Measurements from ENCODE around the gene TMEM119. TPM values are rescaled to one million over a fixed set of nuclear protein-coding genes. Genes with fewer than 3 reads are reported as not detected.
A peak's percentile ranks its signal among the peaks of the same experiment; 100 is the strongest.

The TMEM119 gene
- total RNA-seq, 4 donors from 2014 or later: 9.0 to 48.8 (median 42.3) TPM

- Histone ChIP-seq H3K27ac (peak overlapping the region in 3 of 4 donors; percentile 51 to 79 (median 63)), H3K36me3 (peaks cover 0 to 34% (median 0%) of the 10 kb centered on the region in 3 donors), H3K4me1 (peaks cover 0 to 69% (median 28%) of the 10 kb centered on the region in 4 donors), H3K4me3 (no peak overlapping the region), H3K27me3 (no peaks in the 10 kb centered on the region), H3K9me3 (no peaks in the 10 kb centered on the region)
- DNase-seq (ENCODE audit: low spot score in 2 of 2): peak in 1 of 2 donors; percentile 46
- 32 to 37% methylated on average over 18 of the region's 18 CpGs for WGBS, 2 donors
- TF ChIP-seq POLR2A (IDR thresholded peaks at IDR 0.05) (no peak), EP300 (IDR thresholded peaks at IDR 0.05) (peak in 1 of 2 donors; percentile 75)
Measured at GRCh38 chr12:108643941-108644810, 46.3 kb upstream of the TMEM119 start.

GRCh38 chr12:108642899-108643654 is 45.2 kb upstream of the TMEM119 start:
- Histone ChIP-seq H3K4me1 (peaks cover 0 to 78% (median 39%) of the 10 kb centered on the region in 4 donors), H3K4me3 (no peak overlapping the region), H3K36me3 (peaks cover 0 to 23% (median 0%) of the 10 kb centered on the region in 3 donors), H3K27me3 (no peaks in the 10 kb centered on the region), H3K9me3 (no peaks in the 10 kb centered on the region), H3K27ac (peak overlapping the region in 2 of 4 donors; percentile 51 to 79)
- no peak for TF ChIP-seq CTCF (IDR thresholded peaks at IDR 0.05)
- TF ChIP-seq POLR2A (IDR thresholded peaks at IDR 0.05): no peak
- no peak for TF ChIP-seq EP300 (IDR thresholded peaks at IDR 0.05)
- DNase-seq (ENCODE audit: low spot score in 2 of 2): no peak
- WGBS, 2 donors: 94 to 98% methylated on average over 1 of the region's 1 CpG

- no peaks in the 10 kb centered on the region for H3K27me3 ChIP-seq
- no peak overlapping the region for H3K4me3 ChIP-seq
- 87% methylated on average over 16 of the region's 16 CpGs for WGBS, 2 donors
- H3K27ac ChIP-seq: peak overlapping the region in 1 of 4 donors; percentile 21
- DNase-seq (ENCODE audit: low spot score in 2 of 2): no peak
- TF ChIP-seq POLR2A (IDR thresholded peaks at IDR 0.05): no peak
- TF ChIP-seq CTCF (IDR thresholded peaks at IDR 0.05): no peak
- no peak for TF ChIP-seq EP300 (IDR thresholded peaks at IDR 0.05)
- no peaks in the 10 kb centered on the region for H3K9me3 ChIP-seq
- H3K4me1 ChIP-seq: peaks cover 0 to 78% (median 44%) of the 10 kb centered on the region in 4 donors
- H3K36me3 ChIP-seq: peaks cover 0 to 16% (median 0%) of the 10 kb centered on the region in 3 donors
Measured at GRCh38 chr12:108642269-108642870, 44.5 kb upstream of the TMEM119 start.

- H3K4me1 ChIP-seq: peaks cover 0 to 75% (median 45%) of the 10 kb centered on the region in 4 donors
- H3K4me3 ChIP-seq: no peak overlapping the region
- H3K27ac ChIP-seq: peak overlapping the region in 3 of 4 donors; percentile 21 to 51 (median 22)
- TF ChIP-seq EP300 (IDR thresholded peaks at IDR 0.05): no peak
- TF ChIP-seq POLR2A (IDR thresholded peaks at IDR 0.05): no peak
- no peak for TF ChIP-seq CTCF (IDR thresholded peaks at IDR 0.05)
- no peak for DNase-seq (ENCODE audit: low spot score in 2 of 2)
- WGBS, 2 donors: 59 to 68% methylated on average over 8 to 9 of the region's 9 CpGs
- no peaks in the 10 kb centered on the region for H3K9me3 ChIP-seq
- H3K27me3 ChIP-seq: no peaks in the 10 kb centered on the region
- peaks cover 0 to 11% (median 0%) of the 10 kb centered on the region in 3 donors for H3K36me3 ChIP-seq
Measured at GRCh38 chr12:108641446-108642268, 43.8 kb upstream of the TMEM119 start.

Data from tibial nerve (tissue), 4 donors.